ENCODE data around the gene REPIN1. TPM values are rescaled to one million over a fixed set of nuclear protein-coding genes. Genes with fewer than 3 reads are reported as not detected.

Gene REPIN1
- total RNA-seq, 1 experiment from 2014 or later: 53.3 TPM

DNA sequence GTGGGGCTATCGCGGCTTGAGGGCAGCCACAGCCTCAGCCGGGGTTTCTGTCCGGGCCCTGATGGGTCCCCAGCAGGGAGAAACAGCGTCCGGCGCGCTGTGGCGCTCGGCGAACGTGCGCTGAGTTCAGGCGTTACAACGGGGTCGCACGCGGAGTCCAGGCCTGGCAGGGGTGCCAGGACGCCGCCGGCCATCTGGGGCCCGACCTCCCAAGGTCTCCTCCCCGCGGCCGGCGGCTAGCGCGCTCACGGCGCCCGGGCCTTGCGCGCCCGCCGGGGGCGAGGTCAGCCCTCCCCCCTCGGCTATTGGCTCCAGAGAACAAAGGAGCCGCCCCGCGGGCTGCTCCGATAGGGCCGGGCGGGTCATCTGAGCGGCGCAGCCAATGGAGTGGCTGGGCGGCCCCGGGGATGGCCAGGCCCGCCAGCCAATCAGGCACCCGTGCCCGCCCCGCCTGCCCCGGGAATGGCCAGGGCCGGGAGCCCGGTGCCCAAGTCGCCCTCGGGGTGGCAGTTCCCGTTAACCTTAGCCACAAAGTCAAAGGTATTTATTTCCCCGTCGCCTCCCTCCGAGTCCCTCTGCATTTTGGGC, 10.3 kb downstream of the REPIN1 start, which contains the start of gene ZNF775:
Gene ZNF775 (plus strand): TSS at position 478 of the 588 bp plus-strand sequence. CDS start 9,141 bp downstream, outside the sequence.
- peak within 1 kb of the TSS; percentile 88; the same call in 1 of the 2 replicates for H2AFZ ChIP-seq (ENCODE audit: low read length)
- H3K9ac ChIP-seq (ENCODE audit: low read length): peak within 1 kb of the TSS; percentile 83
- H3K79me2 ChIP-seq (ENCODE audit: low read length): no peaks in the 10 kb centered on the region
- no peaks in the 10 kb centered on the region for H3K27me3 ChIP-seq (ENCODE audit: low read length)
- H3K9me2 ChIP-seq (replicated peaks; ENCODE audit: insufficient read depth, low read length): no peaks in the 10 kb centered on the region
- peaks cover 42% of the 10 kb centered on the region for H3K4me1 ChIP-seq (ENCODE audit: low read length)
- peaks cover 9% of the 10 kb centered on the region; the same call in 1 of the 2 replicates for H4K20me1 ChIP-seq (ENCODE audit: insufficient read depth, low read depth, low read length)
- peak; percentile 97 for DNase-seq
- H3K36me3 ChIP-seq (ENCODE audit: insufficient read depth, low read length): peaks cover 3% of the 10 kb centered on the region
- H3K4me2 ChIP-seq (ENCODE audit: low read depth, low read length, poor library complexity, severe bottlenecking): peak within 1 kb of the TSS; percentile 81
- H3K27ac ChIP-seq (ENCODE audit: low read length): peak within 1 kb of the TSS; percentile 53; the same call in 1 of the 2 replicates
- H3K9me3 ChIP-seq (ENCODE audit: low read length): no peaks in the 10 kb centered on the region
- H3K4me3 ChIP-seq (ENCODE audit: low read length): peak within 1 kb of the TSS; percentile 81

DNA sequence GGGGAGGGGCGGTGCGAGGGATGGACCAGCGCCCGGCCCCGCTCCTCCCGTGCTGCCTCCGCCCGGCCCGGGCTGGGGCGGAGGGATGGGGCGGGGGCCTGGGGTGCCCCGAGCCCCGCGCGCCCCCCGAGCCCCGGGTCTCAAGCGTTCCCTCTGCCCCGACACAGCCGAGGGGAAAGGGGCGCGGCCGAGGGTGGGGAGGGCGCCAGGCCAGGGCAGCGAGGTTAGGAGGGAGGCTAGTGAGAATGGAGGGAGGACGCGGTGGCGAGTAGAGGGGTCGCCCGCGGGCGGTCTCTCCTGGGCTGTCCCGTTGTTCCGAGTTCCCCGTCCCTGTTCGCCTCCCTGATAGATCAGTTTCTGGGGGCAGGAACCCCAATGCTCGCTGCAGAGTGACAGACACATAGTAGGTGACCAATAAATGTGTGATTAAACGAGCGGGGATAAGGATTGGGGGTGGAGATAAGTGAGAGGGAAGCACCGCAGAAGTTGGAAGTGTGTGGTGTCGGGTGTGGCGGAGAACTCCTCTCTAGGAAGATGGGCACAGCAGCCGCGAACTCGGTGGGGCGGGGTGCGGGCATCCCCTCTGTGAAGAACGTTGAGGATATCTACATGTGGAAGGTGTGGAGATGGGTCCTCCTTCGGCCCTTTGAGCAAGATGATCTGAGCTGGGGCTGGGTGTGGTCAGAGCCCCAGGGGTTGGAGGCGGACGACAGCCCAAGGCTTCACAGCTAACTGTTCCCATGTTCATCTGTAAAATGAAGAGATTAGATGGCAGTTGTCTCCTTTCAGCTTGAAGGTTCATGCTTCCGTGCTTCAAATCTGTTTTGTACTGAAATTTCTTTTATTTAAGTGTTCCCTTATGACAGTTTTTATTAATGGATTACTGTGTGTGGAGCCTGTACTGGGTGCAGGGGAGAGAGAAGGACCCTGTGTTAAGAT, 11.1 kb downstream of the REPIN1 start:
- peak overlapping the region; percentile 81 for H3K4me2 ChIP-seq (ENCODE audit: low read depth, low read length, poor library complexity, severe bottlenecking)
- no peaks in the 10 kb centered on the region for H3K27me3 ChIP-seq (ENCODE audit: low read length)
- no peaks in the 10 kb centered on the region for H3K36me3 ChIP-seq (ENCODE audit: insufficient read depth, low read length)
- peak overlapping the region; percentile 81 for H3K4me3 ChIP-seq (ENCODE audit: low read length)
- H4K20me1 ChIP-seq (ENCODE audit: insufficient read depth, low read depth, low read length): 0 out of 2 replicates have a peak, but pooled peaks cover 6% of the 10 kb centered on the region
- no peaks in the 10 kb centered on the region for H3K79me2 ChIP-seq (ENCODE audit: low read length)
- H3K9me3 ChIP-seq (ENCODE audit: low read length): no peaks in the 10 kb centered on the region
- DNase-seq: peak; percentile 62
- H3K9ac ChIP-seq (ENCODE audit: low read length): peak overlapping the region; percentile 78
- peaks cover 42% of the 10 kb centered on the region for H3K4me1 ChIP-seq (ENCODE audit: low read length)
- H2AFZ ChIP-seq (ENCODE audit: low read length): peak overlapping the region; percentile 88; the same call in 1 of the 2 replicates
- peak overlapping the region; percentile 53; the same call in 1 of the 2 replicates for H3K27ac ChIP-seq (ENCODE audit: low read length)
- H3K9me2 ChIP-seq (replicated peaks; ENCODE audit: insufficient read depth, low read length): no peaks in the 10 kb centered on the region

- Histone ChIP-seq H3K9ac (ENCODE audit: low read length) (peak overlapping the region; percentile 78), H2AFZ (ENCODE audit: low read length) (no peak overlapping the region), H3K79me2 (ENCODE audit: low read length) (no peaks in the 10 kb centered on the region), H3K4me3 (ENCODE audit: low read length) (peak overlapping the region; percentile 81), H3K4me2 (ENCODE audit: low read depth, low read length, poor library complexity, severe bottlenecking) (peak overlapping the region; percentile 81), H3K27me3 (ENCODE audit: low read length) (no peaks in the 10 kb centered on the region), H3K9me2 (replicated peaks; ENCODE audit: insufficient read depth, low read length) (no peaks in the 10 kb centered on the region), H3K27ac (ENCODE audit: low read length) (no peak overlapping the region), H3K36me3 (ENCODE audit: insufficient read depth, low read length) (no peaks in the 10 kb centered on the region), H4K20me1 (ENCODE audit: insufficient read depth, low read depth, low read length) (0 out of 2 replicates have a peak, but pooled peaks cover 6% of the 10 kb centered on the region), H3K9me3 (ENCODE audit: low read length) (no peaks in the 10 kb centered on the region), H3K4me1 (ENCODE audit: low read length) (peaks cover 42% of the 10 kb centered on the region)
- no peak for DNase-seq
Observed at GRCh38 chr7:150380463-150380862, 11.8 kb downstream of the REPIN1 start.

DNA sequence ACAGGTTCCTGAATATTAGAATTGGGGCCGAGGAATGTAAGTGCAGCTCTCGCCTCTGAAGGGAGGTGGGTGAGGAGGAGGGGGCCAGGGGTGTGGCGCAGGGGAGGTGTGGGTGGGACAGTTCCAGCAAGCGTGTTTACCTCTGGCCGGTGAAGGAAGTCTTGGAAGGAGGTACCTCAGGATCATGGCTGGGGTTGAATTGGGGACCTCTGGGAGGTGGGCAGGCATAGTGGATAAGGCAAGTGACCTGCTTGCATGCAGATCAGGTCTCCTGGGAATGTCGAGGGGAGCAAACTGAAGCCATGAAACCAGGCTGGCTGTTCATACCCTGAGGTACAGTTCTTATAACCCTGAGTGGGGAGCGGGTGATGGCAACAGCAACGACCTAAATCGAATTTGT, 12.5 kb downstream of the REPIN1 start:
- H3K79me2 ChIP-seq (ENCODE audit: low read length): no peaks in the 10 kb centered on the region

GRCh38 chr7:150381785-150382122, 13.1 kb downstream of the REPIN1 start:
- no peaks in the 10 kb centered on the region for H3K79me2 ChIP-seq (ENCODE audit: low read length)
- H3K9ac ChIP-seq (ENCODE audit: low read length): no peak overlapping the region
- no peak overlapping the region for H3K4me2 ChIP-seq (ENCODE audit: low read depth, low read length, poor library complexity, severe bottlenecking)

More for the DNA sequence above, 12.5 kb downstream of the REPIN1 start:
- DNase-seq: no peak
- Histone ChIP-seq H3K4me1 (ENCODE audit: low read length) (peaks cover 42% of the 10 kb centered on the region), H3K9me2 (replicated peaks; ENCODE audit: insufficient read depth, low read length) (no peaks in the 10 kb centered on the region), H3K27ac (ENCODE audit: low read length) (no peak overlapping the region), H3K4me2 (ENCODE audit: low read depth, low read length, poor library complexity, severe bottlenecking) (no peak overlapping the region), H3K9me3 (ENCODE audit: low read length) (no peaks in the 10 kb centered on the region), H3K36me3 (ENCODE audit: insufficient read depth, low read length) (no peaks in the 10 kb centered on the region), H4K20me1 (ENCODE audit: insufficient read depth, low read depth, low read length) (0 out of 2 replicates have a peak, but pooled peaks cover 6% of the 10 kb centered on the region), H3K27me3 (ENCODE audit: low read length) (no peaks in the 10 kb centered on the region), H3K4me3 (ENCODE audit: low read length) (no peak overlapping the region), H2AFZ (ENCODE audit: low read length) (no peak overlapping the region), H3K9ac (ENCODE audit: low read length) (0 out of 2 replicates have a peak overlapping the region, but pooled peaks have one; percentile 78)

DNA sequence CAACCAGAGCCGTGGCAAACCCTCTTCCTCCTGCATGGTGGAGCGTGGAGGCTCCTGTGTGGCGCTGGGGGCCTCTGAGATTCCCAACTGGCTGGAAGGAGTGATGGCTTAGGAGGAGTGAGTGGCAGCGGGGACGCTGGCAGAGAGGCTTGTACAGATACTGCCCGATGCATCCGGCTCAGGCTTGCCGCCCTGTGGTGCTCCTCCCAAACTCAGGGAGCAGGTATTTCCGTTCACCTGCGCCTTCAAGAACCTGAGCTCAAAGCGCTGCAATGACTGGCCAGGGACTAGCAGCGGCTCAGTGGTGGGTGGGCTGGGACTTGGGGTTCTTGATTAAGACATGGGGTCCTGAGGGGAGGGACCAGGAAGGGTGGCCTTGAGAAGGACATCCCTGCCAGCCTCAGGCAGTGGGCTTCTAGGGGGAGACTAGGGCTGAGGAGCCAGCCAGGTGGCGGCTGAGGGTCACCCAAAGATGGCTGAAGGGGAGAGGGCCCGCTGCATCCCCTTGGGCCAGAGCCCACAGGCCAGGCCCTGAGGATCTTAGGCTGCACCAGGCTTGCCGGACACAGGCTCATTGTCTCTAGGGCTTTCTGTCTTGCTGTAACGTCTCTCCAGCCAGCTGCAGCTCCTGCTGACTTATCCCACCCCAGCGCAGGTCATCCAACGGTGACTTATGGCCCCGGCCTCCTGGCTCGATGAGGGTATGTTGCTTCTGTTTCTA, 13.7 kb downstream of the REPIN1 start:
- H3K4me2 ChIP-seq (ENCODE audit: low read depth, low read length, poor library complexity, severe bottlenecking): peak overlapping the region; percentile 23
- H3K4me1 ChIP-seq (ENCODE audit: low read length): peaks cover 42% of the 10 kb centered on the region
- H2AFZ ChIP-seq (ENCODE audit: low read length): no peak overlapping the region
- H4K20me1 ChIP-seq (ENCODE audit: insufficient read depth, low read depth, low read length): 0 out of 2 replicates have a peak, but pooled peaks cover 6% of the 10 kb centered on the region
- no peaks in the 10 kb centered on the region for H3K36me3 ChIP-seq (ENCODE audit: insufficient read depth, low read length)
- H3K9ac ChIP-seq (ENCODE audit: low read length): peak overlapping the region; percentile 30; the same call in 1 of the 2 replicates
- no peaks in the 10 kb centered on the region for H3K9me2 ChIP-seq (replicated peaks; ENCODE audit: insufficient read depth, low read length)
- H3K4me3 ChIP-seq (ENCODE audit: low read length): no peak overlapping the region
- no peaks in the 10 kb centered on the region for H3K9me3 ChIP-seq (ENCODE audit: low read length)
- H3K27me3 ChIP-seq (ENCODE audit: low read length): no peaks in the 10 kb centered on the region
- DNase-seq: no peak
- H3K79me2 ChIP-seq (ENCODE audit: low read length): no peaks in the 10 kb centered on the region
- no peak overlapping the region for H3K27ac ChIP-seq (ENCODE audit: low read length)

More at GRCh38 chr7:150381785-150382122, 13.1 kb downstream of the REPIN1 start:
- Histone ChIP-seq H3K9me3 (ENCODE audit: low read length) (no peaks in the 10 kb centered on the region), H3K4me3 (ENCODE audit: low read length) (no peak overlapping the region), H3K27me3 (ENCODE audit: low read length) (no peaks in the 10 kb centered on the region), H2AFZ (ENCODE audit: low read length) (no peak overlapping the region), H3K9me2 (replicated peaks; ENCODE audit: insufficient read depth, low read length) (no peaks in the 10 kb centered on the region), H3K4me1 (ENCODE audit: low read length) (peaks cover 42% of the 10 kb centered on the region), H3K36me3 (ENCODE audit: insufficient read depth, low read length) (no peaks in the 10 kb centered on the region), H4K20me1 (ENCODE audit: insufficient read depth, low read depth, low read length) (0 out of 2 replicates have a peak, but pooled peaks cover 6% of the 10 kb centered on the region), H3K27ac (ENCODE audit: low read length) (no peak overlapping the region)
- DNase-seq: no peak

DNA sequence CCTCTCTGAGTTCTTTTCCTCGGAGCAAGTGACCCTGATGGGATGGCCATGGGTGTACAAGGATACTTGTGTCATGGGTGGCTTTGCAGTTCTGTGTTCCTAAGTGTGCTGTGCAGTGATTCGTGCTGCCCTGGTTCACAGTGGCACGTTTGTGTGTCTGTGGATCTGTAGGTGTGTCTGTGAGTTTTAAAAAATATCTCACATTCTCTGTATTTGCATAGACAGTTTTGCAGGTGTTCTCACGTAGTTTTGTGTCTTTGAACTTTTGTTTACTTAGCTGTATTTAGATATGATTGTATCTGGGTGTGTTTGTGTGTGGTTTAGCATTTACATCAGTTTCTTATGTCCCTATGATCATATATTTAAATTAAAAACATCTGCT, 14.2 kb downstream of the REPIN1 start:
- H4K20me1 ChIP-seq (ENCODE audit: insufficient read depth, low read depth, low read length): 0 out of 2 replicates have a peak, but pooled peaks cover 6% of the 10 kb centered on the region
- H3K9ac ChIP-seq (ENCODE audit: low read length): peak overlapping the region; percentile 30; the same call in 1 of the 2 replicates
- H3K4me2 ChIP-seq (ENCODE audit: low read depth, low read length, poor library complexity, severe bottlenecking): peak overlapping the region; percentile 23

More for the DNA sequence above, 14.2 kb downstream of the REPIN1 start:
- H3K27ac ChIP-seq (ENCODE audit: low read length): no peak overlapping the region
- H3K27me3 ChIP-seq (ENCODE audit: low read length): no peaks in the 10 kb centered on the region
- H3K79me2 ChIP-seq (ENCODE audit: low read length): no peaks in the 10 kb centered on the region
- H3K36me3 ChIP-seq (ENCODE audit: insufficient read depth, low read length): no peaks in the 10 kb centered on the region
- DNase-seq: no peak
- H3K4me3 ChIP-seq (ENCODE audit: low read length): no peak overlapping the region
- H3K4me1 ChIP-seq (ENCODE audit: low read length): peaks cover 36% of the 10 kb centered on the region
- no peaks in the 10 kb centered on the region for H3K9me2 ChIP-seq (replicated peaks; ENCODE audit: insufficient read depth, low read length)
- H2AFZ ChIP-seq (ENCODE audit: low read length): no peak overlapping the region
- no peaks in the 10 kb centered on the region for H3K9me3 ChIP-seq (ENCODE audit: low read length)

Data from Karpas-422 (cell line).